ENCODE results near the gene TRIM72. TPM values are rescaled to one million over a fixed set of nuclear protein-coding genes. Genes with fewer than 3 reads are reported as not detected.
A peak's percentile ranks its signal among the peaks of the same experiment; 100 is the strongest.
"Not testable (repeated sequence)": the region's sequence is repeated elsewhere in the genome, so short reads cannot be mapped to it uniquely, and the experiment has no call there.

The TRIM72 gene
- total RNA-seq, 1 donor from 2014 or later = 0.17 TPM

- intact Hi-C loops (cut with DNase I) = no loop called here
- Histone ChIP-seq H3K27me3 (no peaks in the 10 kb centered on the region), H3K36me3 (no peaks in the 10 kb centered on the region), H3K4me3 (no peak overlapping the region), H3K27ac (no peak overlapping the region), H3K4me1 (no peaks in the 10 kb centered on the region), H3K9me3 (no peaks in the 10 kb centered on the region)
- TF ChIP-seq CTCF (IDR thresholded peaks at IDR 0.05) = no peak
- DNase-seq (no peak), ATAC-seq (peak; percentile 81)
Observed at GRCh38 chr16:31243734-31244670, 30.1 kb downstream of the TRIM72 start.

GRCh38 chr16:31245598-31245997 lies 31.7 kb downstream of the TRIM72 start:
- H3K36me3 ChIP-seq; H3K27me3 ChIP-seq; H3K9me3 ChIP-seq; DNase-seq; H3K27ac ChIP-seq; H3K4me3 ChIP-seq; ATAC-seq; H3K4me1 ChIP-seq; intact Hi-C loops (cut with DNase I): not testable (repeated sequence)

GRCh38 chr16:31246296-31246695 lies 32.4 kb downstream of the TRIM72 start:
- Histone ChIP-seq H3K4me3 (no peak overlapping the region), H3K27me3 (no peaks in the 10 kb centered on the region), H3K27ac (no peak overlapping the region), H3K9me3 (no peaks in the 10 kb centered on the region), H3K36me3 (no peaks in the 10 kb centered on the region), H3K4me1 (no peaks in the 10 kb centered on the region)
- intact Hi-C loops (cut with DNase I) = no loop called here
- no peak for DNase-seq
- no peak for TF ChIP-seq CTCF (IDR thresholded peaks at IDR 0.05)
- ATAC-seq = no peak

- no peaks in the 10 kb centered on the region for H3K36me3 ChIP-seq
- intact Hi-C loops (cut with DNase I) = no loop called here
- no peaks in the 10 kb centered on the region for H3K9me3 ChIP-seq
- no peak for TF ChIP-seq CTCF (IDR thresholded peaks at IDR 0.05)
- DNase-seq = no peak
- no peaks in the 10 kb centered on the region for H3K4me1 ChIP-seq
- no peaks in the 10 kb centered on the region for H3K27me3 ChIP-seq
- no peak overlapping the region for H3K27ac ChIP-seq
- no peak overlapping the region for H3K4me3 ChIP-seq
- ATAC-seq = no peak
Observed at GRCh38 chr16:31248344-31248743, 34.4 kb downstream of the TRIM72 start.

GRCh38 chr16:31250782-31251384 lies 37.0 kb downstream of the TRIM72 start:
- no peaks in the 10 kb centered on the region for H3K9me3 ChIP-seq
- no peak overlapping the region for H3K4me3 ChIP-seq
- no peaks in the 10 kb centered on the region for H3K27me3 ChIP-seq
- ATAC-seq = no peak
- intact Hi-C loops (cut with DNase I) = loop anchor here (10.0 kb wide), 1 partner anchor 46 kb away; the partner anchor contains the start of gene PYCARD
- no peak overlapping the region for H3K27ac ChIP-seq
- no peaks in the 10 kb centered on the region for H3K36me3 ChIP-seq
- H3K4me1 ChIP-seq = no peaks in the 10 kb centered on the region
- no peak for DNase-seq
- TF ChIP-seq CTCF (IDR thresholded peaks at IDR 0.05) = no peak

- Histone ChIP-seq H3K27ac (no peak overlapping the region), H3K4me3 (no peak overlapping the region), H3K9me3 (no peaks in the 10 kb centered on the region), H3K4me1 (no peaks in the 10 kb centered on the region), H3K27me3 (no peaks in the 10 kb centered on the region), H3K36me3 (no peaks in the 10 kb centered on the region)
- ATAC-seq (no peak), DNase-seq (no peak)
- intact Hi-C loops (cut with DNase I) = loop anchor here (10.0 kb wide), 1 partner anchor 47 kb away; the partner anchor contains the start of gene PYCARD
- no peak for TF ChIP-seq CTCF (IDR thresholded peaks at IDR 0.05)
Observed at GRCh38 chr16:31251435-31251834, 37.5 kb downstream of the TRIM72 start.
